ENCODE results near the gene HELB.

DNA sequence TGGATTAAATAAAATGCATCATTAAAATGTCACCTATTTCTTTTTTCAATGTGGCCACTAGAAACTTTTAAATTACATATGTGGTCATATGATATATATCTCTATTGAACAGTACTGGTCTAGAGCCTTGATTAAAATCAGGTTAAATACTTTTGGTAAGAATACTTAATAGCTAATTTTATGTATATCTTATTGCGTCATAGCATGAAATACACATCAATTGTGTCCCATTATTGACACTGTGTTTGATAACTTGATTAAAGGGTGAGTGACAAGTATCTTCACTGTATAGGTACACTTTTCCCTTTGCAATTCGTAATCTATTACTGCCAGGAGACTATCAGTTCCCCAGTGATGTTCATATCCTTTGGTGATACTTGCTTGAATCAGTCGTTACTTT, 4.4 kb upstream of the HELB start:
- TF ChIP-seq POLR2A (IDR thresholded peaks at IDR 0.05): no peak
- TF ChIP-seq, protein P1, sequence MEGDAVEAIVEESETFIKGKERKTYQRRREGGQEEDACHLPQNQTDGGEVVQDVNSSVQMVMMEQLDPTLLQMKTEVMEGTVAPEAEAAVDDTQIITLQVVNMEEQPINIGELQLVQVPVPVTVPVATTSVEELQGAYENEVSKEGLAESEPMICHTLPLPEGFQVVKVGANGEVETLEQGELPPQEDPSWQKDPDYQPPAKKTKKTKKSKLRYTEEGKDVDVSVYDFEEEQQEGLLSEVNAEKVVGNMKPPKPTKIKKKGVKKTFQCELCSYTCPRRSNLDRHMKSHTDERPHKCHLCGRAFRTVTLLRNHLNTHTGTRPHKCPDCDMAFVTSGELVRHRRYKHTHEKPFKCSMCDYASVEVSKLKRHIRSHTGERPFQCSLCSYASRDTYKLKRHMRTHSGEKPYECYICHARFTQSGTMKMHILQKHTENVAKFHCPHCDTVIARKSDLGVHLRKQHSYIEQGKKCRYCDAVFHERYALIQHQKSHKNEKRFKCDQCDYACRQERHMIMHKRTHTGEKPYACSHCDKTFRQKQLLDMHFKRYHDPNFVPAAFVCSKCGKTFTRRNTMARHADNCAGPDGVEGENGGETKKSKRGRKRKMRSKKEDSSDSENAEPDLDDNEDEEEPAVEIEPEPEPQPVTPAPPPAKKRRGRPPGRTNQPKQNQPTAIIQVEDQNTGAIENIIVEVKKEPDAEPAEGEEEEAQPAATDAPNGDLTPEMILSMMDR (IDR thresholded peaks at IDR 0.05): no peak
